Gastroesophageal sphincter (tissue), 3 donors: ENCODE results near the gene GRB7.

Source experiments
- POLR2AphosphoS5 ChIP-seq: sonication (generic); formaldehyde crosslinking; IDR thresholded peaks from one replicate; pipeline ENCODE4 v1.6.1; 2017; ENCODE audit warnings: antibody characterized with exemption
- TF ChIP-seq, protein P1 (sequence below), 4 experiments: fragments of 200-600 bp in 2 of 4; fragments of 450-650 bp in 2 of 4; sonication (generic) in 1 of 4; IDR thresholded peaks; one replicate each; pipeline ENCODE4 v1.5.1; 2017 to 2019; ENCODE audit warnings: antibody characterized with exemption in 4 of 4, mild to moderate bottlenecking in 2 of 4, moderate library complexity in 2 of 4

DNA sequence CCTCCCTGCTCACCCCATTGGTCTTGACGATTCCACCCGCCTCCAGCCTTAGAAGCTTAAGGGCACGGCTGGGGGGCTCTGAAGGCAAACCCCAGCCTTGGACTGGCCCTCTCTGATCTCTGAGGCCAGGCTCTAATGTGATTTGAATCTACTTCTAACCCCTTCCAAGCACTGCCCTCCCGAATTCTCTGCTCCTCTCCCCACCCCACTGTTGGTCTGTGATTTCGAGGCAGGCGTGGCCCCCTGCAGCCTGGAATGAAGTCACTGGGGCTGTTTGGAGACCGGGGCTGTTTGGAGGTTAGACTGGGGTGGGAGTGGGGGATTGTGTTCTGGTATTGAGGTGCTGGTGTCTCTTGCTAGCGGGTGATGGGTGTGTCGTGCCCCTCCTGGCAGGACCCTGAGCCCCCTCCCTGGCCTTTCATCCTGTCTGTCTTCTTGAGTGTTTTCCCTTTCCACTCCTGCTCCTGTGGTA lies 2.2 kb downstream of the GRB7 start:
- no peak for TF ChIP-seq POLR2AphosphoS5
- TF ChIP-seq, protein P1, sequence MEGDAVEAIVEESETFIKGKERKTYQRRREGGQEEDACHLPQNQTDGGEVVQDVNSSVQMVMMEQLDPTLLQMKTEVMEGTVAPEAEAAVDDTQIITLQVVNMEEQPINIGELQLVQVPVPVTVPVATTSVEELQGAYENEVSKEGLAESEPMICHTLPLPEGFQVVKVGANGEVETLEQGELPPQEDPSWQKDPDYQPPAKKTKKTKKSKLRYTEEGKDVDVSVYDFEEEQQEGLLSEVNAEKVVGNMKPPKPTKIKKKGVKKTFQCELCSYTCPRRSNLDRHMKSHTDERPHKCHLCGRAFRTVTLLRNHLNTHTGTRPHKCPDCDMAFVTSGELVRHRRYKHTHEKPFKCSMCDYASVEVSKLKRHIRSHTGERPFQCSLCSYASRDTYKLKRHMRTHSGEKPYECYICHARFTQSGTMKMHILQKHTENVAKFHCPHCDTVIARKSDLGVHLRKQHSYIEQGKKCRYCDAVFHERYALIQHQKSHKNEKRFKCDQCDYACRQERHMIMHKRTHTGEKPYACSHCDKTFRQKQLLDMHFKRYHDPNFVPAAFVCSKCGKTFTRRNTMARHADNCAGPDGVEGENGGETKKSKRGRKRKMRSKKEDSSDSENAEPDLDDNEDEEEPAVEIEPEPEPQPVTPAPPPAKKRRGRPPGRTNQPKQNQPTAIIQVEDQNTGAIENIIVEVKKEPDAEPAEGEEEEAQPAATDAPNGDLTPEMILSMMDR (IDR thresholded peaks at IDR 0.05), result no peak
